Activated T-cell treated with anti-CD3 and anti-CD28 coated beads, Interleukin-2, amount 50 U/mL, for 48 hours (primary cell): ENCODE measurements around the gene MAK.
"Not testable (repeated sequence)": the region's sequence is repeated elsewhere in the genome, so short reads cannot be mapped to it uniquely, and the experiment has no call there.

ENCODE experiments used
- DNase-seq, 2 experiments: peaks; one replicate each; pipeline ENCODE4 v3.0.0-alpha.2; 2020

Gene MAK

GRCh38 chr6:10771371-10771894 lies 66.9 kb downstream of the MAK start:
- DNase-seq: no peak

GRCh38 chr6:10769419-10769818 lies 68.9 kb downstream of the MAK start:
- no peak for DNase-seq

GRCh38 chr6:10763006-10763405 lies 75.3 kb downstream of the MAK start:
- DNase-seq: no peak

GRCh38 chr6:10759884-10760329 lies 78.4 kb downstream of the MAK start:
- DNase-seq: peak in 1 of 2 experiments; percentile 30

- no peak for DNase-seq
Observed at GRCh38 chr6:10759312-10759839, 79.0 kb downstream of the MAK start.

GRCh38 chr6:10756085-10756484 lies 82.3 kb downstream of the MAK start:
- DNase-seq: no peak

GRCh38 chr6:10751757-10752156 lies 86.6 kb downstream of the MAK start:
- DNase-seq: not testable (repeated sequence)

GRCh38 chr6:10750568-10750967 lies 87.8 kb downstream of the MAK start:
- DNase-seq: not testable (repeated sequence)

- no peak for DNase-seq
Observed at GRCh38 chr6:10749734-10750133, 88.6 kb downstream of the MAK start.

- peak; percentile 100 for DNase-seq
Observed at GRCh38 chr6:10747251-10747972, 90.9 kb downstream of the MAK start, which contains the start of gene TMEM14B. Gene TMEM14B, plus strand, starts transcription at chr6:10747805. Its CDS starts 1,441 bp downstream, at chr6:10749246.

GRCh38 chr6:10746915-10747250 lies 91.5 kb downstream of the MAK start:
- DNase-seq: no peak

GRCh38 chr6:10745116-10745515 lies 93.2 kb downstream of the MAK start:
- DNase-seq: no peak

- DNase-seq: no peak
Observed at GRCh38 chr6:10743515-10743914, 94.8 kb downstream of the MAK start.

- no peak for DNase-seq
Observed at GRCh38 chr6:10742251-10742650, 96.1 kb downstream of the MAK start.

- not testable (repeated sequence) for DNase-seq
Observed at GRCh38 chr6:10741643-10742042, 96.7 kb downstream of the MAK start.

- DNase-seq: no peak
Observed at GRCh38 chr6:10740061-10740460, 98.3 kb downstream of the MAK start.

- no peak for DNase-seq
Observed at GRCh38 chr6:10736731-10737130, 101.6 kb downstream of the MAK start.

- no peak for DNase-seq
Observed at GRCh38 chr6:10733863-10734262, 104.5 kb downstream of the MAK start.

- DNase-seq: no peak
Observed at GRCh38 chr6:10733151-10733715, 105.1 kb downstream of the MAK start.

GRCh38 chr6:10730254-10730653 lies 108.1 kb downstream of the MAK start:
- no peak for DNase-seq

GRCh38 chr6:10725716-10726115 lies 112.6 kb downstream of the MAK start:
- DNase-seq: no peak

GRCh38 chr6:10725044-10725443 lies 113.3 kb downstream of the MAK start:
- no peak for DNase-seq

GRCh38 chr6:10723567-10723881 lies 114.8 kb downstream of the MAK start:
- peak in 1 of 2 experiments; percentile 26 for DNase-seq

- DNase-seq: peak; percentile 92 to 95
Observed at GRCh38 chr6:10722820-10723566, 115.3 kb downstream of the MAK start, which contains the start of gene TMEM14C. Gene TMEM14C, plus strand, starts transcription at chr6:10723070. Its CDS starts 1,544 bp downstream, at chr6:10724614.
